Measurements from ENCODE around the gene PLET1.

PLET1 gene, protein sequence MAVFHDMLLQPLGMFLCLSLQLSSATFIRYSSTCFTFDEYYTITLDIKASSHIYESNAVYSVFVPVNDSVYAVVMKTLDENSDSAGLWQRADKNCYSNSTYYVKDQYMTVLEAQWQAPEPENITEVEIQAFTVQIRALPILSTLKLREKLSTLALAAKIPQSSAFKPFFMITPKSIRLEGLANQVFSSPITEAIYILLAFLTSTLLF

DNA sequence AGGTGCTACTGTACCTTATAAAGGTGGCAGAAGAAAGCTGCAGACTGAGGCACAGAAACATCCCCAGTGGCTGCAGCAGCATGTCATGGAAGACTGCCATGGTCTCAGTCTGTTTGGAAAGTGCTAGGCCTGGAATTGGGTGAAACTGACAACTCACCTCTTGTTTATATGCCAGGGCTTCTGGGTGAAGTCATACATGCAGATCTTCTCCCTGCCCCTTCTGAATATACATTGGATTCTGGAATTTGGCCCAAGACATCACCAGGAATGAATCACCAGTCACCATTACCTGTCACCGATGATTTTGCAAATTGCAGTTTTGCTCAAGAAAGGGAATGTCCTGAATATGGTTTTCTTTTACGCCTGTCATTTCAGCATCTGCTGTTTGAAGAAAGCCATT, at the start of gene PLET1:
TSS of gene PLET1 (minus strand) at position 371 of the 400 bp plus-strand sequence. CDS start at position 100, 271 bp downstream.
- DNase-seq, result no peak

DNA sequence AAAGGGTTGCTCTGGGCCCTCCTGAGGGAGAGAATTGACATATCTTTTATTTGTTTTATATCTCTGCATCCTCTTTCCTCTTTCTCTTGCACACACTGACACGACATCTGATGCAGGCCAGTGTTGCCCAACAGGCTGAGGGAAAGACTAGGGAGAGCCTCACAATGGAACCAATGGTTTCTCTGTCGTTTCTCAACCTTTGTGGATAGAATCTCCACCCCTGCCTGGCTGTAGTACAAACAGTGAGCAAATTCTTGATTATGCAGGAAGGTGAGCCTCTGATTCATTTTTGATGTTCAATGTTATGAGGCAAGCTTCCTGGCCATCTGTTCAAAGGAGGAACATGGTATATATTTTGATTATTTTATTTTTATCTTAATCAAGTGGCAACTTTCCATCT, 49.8 kb upstream of the PLET1 start:
- no peak for DNase-seq

- DNase-seq, result no peak
These were observed 48.0 kb upstream of the PLET1 start for GRCh38 chr11:112308651-112309050.

DNA sequence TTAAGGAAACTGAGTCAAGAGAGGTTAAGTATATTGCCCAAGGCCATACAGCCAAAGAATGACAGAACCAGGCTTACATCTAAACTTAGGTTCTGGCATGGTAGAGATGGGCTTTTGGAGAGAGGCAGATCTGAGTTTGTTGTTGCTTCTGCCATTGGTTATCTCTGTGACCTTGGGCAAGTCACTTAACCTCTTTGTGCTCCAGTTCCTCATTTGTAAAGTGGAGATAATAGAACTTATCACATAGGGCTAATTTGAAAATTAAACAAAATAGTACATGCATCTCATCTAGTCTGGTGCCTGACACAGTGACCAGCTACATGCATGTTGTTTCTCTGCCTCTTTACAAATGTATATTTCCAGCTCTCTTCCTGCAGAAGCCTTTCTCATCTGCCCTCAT, 47.0 kb upstream of the PLET1 start:
- DNase-seq, result no peak

DNA sequence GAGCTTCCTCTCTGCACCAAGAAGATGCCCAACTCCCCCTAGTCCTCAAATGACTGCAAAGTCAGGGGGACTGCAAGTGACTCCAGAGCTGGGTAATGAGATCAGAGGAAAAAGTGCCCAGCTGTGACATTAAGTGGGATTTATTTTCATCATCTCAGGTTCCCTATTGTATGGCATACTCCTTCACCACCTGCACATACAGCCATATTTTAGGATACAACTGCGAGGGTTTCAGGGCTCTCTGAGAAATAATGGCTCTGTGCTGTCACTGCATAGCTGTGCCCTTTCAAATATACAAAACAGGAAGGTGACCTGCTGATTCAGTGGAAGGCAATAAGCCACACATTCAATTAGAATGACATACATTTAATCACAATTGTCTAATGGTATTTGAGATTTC, 45.6 kb upstream of the PLET1 start:
- no peak for DNase-seq

- no peak for DNase-seq
These were observed 44.3 kb upstream of the PLET1 start for GRCh38 chr11:112304914-112305313.

- DNase-seq, result no peak
These were observed 43.0 kb upstream of the PLET1 start for GRCh38 chr11:112303616-112304015.

- no peak for DNase-seq
These were observed 41.7 kb upstream of the PLET1 start for GRCh38 chr11:112302226-112302868.

DNA sequence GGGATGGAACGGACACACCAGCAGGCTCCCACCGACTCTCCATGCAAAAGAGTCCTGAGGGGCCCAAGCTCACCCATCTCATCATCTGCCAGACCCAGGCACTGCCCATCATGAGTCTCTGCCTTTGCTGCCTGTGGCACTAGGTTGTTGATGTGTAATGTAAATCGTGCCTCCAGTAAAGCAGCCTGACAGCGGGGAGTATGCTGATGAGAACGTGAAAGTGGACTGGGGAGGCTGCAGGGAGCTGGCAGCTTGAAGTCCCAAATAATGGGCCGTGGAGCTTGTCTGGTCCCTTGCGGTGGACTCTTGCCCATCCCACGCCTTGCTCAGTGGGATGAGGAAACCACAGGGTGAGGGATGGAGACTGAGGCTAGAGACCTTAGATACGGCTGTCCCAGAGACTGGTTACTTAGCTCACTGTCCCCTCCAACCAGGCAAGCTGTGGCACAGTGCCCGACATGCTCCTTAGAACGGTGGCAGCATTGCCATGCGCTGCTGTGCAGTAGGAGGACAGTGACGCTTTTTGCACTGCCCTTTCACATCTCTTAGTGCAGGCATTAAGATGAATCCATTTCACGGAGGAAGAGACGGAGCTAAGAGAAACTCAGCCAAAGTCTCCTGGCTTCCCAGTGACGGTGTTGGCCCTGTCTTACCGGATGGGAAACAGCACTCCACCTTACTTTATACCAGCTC, 39.6 kb upstream of the PLET1 start:
- no peak for DNase-seq

DNA sequence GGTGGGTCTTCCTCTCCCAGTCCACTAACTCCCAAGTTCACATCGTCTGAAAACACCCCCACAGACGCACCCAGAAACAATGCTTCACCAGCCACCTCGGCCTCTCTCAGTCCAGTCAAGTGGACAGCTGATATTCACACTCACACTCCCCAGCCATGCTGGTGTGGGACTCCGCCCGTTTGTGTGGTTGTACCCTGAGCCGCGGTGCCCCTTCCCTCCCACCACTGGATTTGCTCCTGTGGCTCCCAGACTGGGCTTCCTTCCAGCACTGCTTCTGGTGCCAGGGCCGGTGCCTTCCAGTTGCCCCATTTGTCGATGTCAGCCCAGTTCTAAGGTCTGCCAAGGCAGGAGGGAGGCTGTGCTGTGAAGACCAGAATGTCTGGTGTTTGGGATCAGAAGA, 37.9 kb upstream of the PLET1 start:
- no peak for DNase-seq

- DNase-seq, result no peak
These were observed 36.7 kb upstream of the PLET1 start for GRCh38 chr11:112297248-112297866.

GRCh38 chr11:112296044-112296443, 35.4 kb upstream of the PLET1 start:
- DNase-seq, result no peak

DNA sequence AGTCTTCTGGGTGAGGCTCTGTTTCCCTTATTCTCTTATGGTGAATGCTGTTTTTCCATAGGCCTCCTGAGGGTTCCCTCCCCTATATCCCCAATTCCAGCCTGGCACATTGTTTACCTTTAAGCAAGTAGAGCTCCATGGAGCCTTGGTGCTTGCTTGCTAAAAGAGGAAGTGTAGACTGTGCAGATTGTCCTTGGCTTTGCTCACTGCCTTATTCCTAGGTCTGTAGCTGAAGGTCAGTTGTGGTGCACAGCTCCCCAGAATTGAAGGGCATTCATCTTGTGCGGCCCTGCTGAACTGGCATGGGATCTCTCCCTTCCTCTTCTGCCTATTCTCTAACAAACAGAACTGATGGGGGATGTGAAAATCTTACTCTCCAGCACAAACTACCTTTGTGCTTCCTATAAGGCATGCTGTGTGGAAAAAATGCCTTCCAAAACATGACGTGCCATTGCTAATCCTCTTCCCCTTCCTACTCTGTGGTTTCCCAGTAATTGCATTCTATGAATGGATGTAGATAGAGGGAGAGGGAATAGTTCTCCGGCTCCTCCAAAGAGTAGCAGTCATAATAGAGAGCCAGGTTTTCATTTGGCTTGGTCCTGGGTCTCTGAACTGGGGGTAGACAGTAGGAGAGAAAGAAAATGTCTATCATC, 34.2 kb upstream of the PLET1 start:
- DNase-seq, result no peak

- no peak for DNase-seq
These were observed 33.0 kb upstream of the PLET1 start for GRCh38 chr11:112293614-112294013.

- DNase-seq, result no peak
These were observed 32.2 kb upstream of the PLET1 start for GRCh38 chr11:112292785-112293407.

GRCh38 chr11:112292188-112292587, 31.5 kb upstream of the PLET1 start:
- DNase-seq, result no peak

DNA sequence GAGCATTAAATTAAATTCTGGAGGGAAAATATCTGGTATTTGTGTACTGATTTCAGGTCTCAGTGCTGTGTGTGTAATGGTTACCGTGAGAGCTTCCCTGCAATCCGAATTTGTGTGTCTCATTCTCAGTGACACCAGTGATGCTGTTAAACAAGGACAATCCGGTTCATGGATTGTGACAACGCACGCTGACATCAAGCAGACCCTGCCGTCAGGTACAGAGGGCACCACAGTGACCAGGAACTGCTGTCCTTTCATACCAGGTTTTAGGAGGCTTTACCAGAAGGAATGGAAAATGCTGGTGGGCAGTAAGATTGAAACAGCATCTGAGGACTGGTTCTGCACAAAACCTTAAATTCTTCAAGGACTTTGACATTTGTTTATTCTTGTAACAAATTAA, 30.5 kb upstream of the PLET1 start:
- no peak for DNase-seq

DNA sequence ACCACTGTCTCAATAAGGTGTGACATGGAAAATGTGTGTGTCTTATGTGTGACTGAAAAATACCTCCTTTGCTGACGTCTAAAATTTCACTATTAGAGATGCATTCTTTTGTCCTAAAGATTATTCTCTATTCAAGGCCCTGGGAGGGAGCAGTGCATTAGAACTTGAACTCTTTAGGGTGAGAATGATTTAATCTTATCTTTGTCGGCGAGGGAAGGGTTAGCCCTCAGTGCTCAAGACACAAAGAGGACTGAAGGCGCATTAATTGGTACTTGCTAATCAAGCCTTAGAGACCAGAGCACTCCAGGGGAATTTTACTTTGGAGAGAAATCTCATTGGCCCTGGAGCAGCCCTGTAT, 29.8 kb upstream of the PLET1 start:
- DNase-seq, result no peak

DNA sequence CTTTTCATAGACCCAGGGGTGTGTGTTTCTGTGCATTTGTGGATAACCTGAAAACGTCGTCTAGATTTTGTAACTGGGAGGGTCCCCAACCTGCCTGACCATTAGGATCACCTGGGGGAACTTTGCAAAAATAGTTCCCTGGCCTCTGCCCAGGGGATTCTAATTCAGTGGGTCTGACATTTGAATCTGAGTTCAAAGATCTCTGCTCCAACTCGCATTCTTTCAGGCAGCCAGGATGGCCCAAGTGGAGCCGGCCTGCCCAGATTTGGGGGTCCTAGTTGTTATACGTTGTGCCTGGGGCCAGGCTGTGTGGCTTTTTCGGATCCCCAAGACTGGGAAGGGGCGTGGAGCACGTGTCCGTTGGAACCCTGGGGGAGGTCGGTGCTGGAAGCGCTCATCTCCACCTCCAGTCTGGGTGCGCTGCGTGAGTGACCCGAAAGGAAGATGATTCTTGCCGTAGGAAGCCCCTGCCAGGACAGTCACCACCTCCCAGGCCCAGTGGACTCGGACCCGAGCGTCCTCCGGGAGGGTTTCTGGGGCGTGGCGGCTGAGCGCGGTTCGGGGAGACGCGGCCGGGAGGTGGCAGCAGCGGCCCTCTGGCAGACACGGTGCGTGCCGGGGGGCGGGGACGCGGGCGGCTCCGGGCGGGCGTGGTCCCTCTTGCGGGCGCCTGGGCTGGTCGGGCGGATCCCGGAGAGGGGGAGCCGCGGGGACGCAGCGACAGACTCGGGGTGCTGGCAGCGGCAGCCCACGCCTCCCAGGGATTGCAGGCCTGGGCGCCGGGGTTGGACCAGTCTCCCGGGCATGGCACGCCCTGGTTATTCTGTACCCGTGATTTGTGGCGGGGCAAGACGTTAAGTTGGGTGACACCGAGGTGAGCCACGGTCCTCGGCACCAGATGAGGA, 29.2 kb upstream of the PLET1 start:
- DNase-seq, result peak; percentile 79

DNA sequence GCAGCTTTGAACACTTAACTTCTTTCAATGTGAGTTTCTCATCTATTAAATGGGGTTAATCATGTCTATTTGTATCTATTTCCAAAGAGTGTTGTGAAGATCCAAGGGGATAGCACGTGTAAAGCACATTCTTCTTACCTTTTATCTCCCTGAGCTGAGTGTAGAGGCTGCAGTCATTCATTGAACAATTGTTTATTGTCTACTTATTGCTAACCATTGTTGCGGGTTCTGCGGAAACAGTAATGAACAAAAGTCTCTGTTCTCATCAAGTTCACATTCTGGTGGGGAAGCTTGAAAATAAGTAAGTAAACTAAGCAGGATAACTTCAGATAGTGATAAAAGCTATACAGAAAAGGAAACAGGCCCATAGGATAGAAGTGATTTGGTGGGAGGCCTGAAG, 27.4 kb upstream of the PLET1 start:
- no peak for DNase-seq

DNA sequence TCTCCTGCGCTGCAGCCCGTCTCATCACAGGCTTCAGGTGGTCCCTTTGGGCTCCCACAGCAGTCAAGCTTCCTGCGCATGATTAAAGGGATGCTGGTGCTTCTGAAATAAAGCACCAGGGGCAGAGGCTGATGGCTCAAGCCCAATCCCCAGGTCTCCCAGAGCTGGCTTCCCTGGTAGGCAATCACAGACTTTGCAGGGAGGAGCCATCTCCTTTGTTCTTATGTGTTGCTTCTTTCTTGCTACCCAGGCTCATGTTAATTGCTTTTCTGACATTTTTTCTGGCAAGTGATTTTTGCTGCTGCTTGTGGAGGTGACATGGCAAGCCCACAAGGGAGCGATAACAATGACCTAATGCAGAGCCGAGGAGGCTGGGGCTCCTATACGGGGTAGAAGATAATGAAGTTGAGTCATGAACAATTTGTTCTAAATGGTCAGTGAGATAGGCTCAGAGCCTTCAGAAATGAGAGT, 25.2 kb upstream of the PLET1 start:
- DNase-seq, result no peak

DNA sequence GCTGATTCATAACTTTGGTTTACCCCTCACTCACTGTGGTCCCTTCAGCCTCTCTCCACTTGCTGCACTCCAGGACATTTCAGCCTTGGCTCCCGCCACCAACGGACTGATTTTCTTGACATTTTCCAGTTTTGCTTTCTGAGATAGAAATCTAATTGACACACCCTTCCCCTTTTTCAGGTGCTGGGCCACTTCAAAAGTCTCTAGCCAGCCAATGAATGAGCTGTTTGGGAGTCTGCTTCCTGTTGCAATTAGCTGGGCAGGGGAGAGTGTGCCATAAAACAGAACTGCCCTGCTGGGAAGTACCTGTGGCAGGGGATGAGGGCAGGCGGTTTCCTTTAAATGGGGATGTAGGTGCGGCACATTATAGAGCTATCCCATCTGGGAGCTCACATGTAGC, 21.1 kb upstream of the PLET1 start:
- no peak for DNase-seq

Measured in left hindlimb (tissue), 1 donor.